Activated T-cell treated with anti-CD3 and anti-CD28 coated beads, Interleukin-2, amount 50 U/mL, for 48 hours (primary cell): ENCODE results near the gene KCNH5.

Source experiments
- DNase-seq, 2 experiments: peaks; one replicate each; pipeline ENCODE4 v3.0.0-alpha.2; 2020

KCNH5 gene

GRCh38 chr14:62734831-62735230 is 310.4 kb downstream of the KCNH5 start:
- DNase-seq, result no peak

GRCh38 chr14:62722406-62722805 is 322.9 kb downstream of the KCNH5 start:
- DNase-seq, result no peak

- DNase-seq, result no peak
Observed at GRCh38 chr14:62718629-62719028, 326.6 kb downstream of the KCNH5 start.

- no peak for DNase-seq
Observed at GRCh38 chr14:62711351-62712023, 333.8 kb downstream of the KCNH5 start.

- DNase-seq, result no peak
Observed at GRCh38 chr14:62710811-62711210, 334.4 kb downstream of the KCNH5 start.

GRCh38 chr14:62709773-62710172 is 335.5 kb downstream of the KCNH5 start:
- DNase-seq, result no peak

- no peak for DNase-seq
Observed at GRCh38 chr14:62706217-62706616, 339.0 kb downstream of the KCNH5 start.

GRCh38 chr14:62697461-62697860 is 347.8 kb downstream of the KCNH5 start:
- no peak for DNase-seq

- DNase-seq, result no peak
Observed at GRCh38 chr14:62696929-62697328, 348.3 kb downstream of the KCNH5 start.

- DNase-seq, result no peak
Observed at GRCh38 chr14:62696331-62696924, 348.8 kb downstream of the KCNH5 start.

- no peak for DNase-seq
Observed at GRCh38 chr14:62694075-62694474, 351.2 kb downstream of the KCNH5 start.

GRCh38 chr14:62692490-62693106 is 352.7 kb downstream of the KCNH5 start:
- no peak for DNase-seq

GRCh38 chr14:62691647-62692489 is 353.4 kb downstream of the KCNH5 start:
- DNase-seq, result no peak

GRCh38 chr14:62689733-62690132 is 355.5 kb downstream of the KCNH5 start:
- no peak for DNase-seq

GRCh38 chr14:62687818-62688217 is 357.4 kb downstream of the KCNH5 start:
- DNase-seq, result no peak

GRCh38 chr14:62684376-62684775 is 360.9 kb downstream of the KCNH5 start:
- no peak for DNase-seq

- no peak for DNase-seq
Observed at GRCh38 chr14:62682208-62682607, 363.1 kb downstream of the KCNH5 start.

GRCh38 chr14:62674563-62675237 is 370.6 kb downstream of the KCNH5 start:
- DNase-seq, result no peak

- no peak for DNase-seq
Observed at GRCh38 chr14:62673014-62673755, 372.1 kb downstream of the KCNH5 start.

GRCh38 chr14:62670526-62670925 is 374.7 kb downstream of the KCNH5 start:
- no peak for DNase-seq

- no peak for DNase-seq
Observed at GRCh38 chr14:62667421-62667914, 377.8 kb downstream of the KCNH5 start.

- DNase-seq, result no peak
Observed at GRCh38 chr14:62665286-62665685, 380.0 kb downstream of the KCNH5 start.
